ENCODE results near the gene FAM171A1.
"Not testable (repeated sequence)": the region's sequence is repeated elsewhere in the genome, so short reads cannot be mapped to it uniquely, and the experiment has no call there.

FAM171A1 gene

DNA sequence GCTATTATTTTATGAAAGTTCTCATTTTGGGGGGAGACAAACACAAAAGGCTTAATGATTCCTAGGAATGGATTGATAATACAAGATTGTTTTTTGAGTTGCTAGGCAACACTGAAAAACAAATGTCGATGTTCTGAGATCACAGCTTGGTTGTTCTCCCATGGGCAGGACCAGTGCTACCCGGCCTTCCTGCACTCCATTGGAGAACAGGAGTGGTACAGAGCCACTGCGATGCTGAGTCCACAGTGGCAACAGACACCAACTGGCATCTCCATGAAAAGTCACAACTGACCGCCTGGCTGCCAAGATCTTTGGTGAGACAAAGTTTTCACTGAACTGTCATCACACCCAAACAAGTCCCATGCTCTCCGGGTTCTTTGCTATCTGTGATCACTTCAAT lies 133.7 kb downstream of the FAM171A1 start:
- DNase-seq: peak in 1 of 3 experiments; percentile 4

GRCh38 chr10:15236340-15236739 lies 134.7 kb downstream of the FAM171A1 start:
- no peak for DNase-seq

GRCh38 chr10:15232279-15232678 lies 138.8 kb downstream of the FAM171A1 start:
- DNase-seq: no peak

GRCh38 chr10:15231426-15231825 lies 139.7 kb downstream of the FAM171A1 start:
- no peak for DNase-seq

- DNase-seq: peak in 1 of 3 experiments; percentile 2
Measured at GRCh38 chr10:15230257-15230656, 140.8 kb downstream of the FAM171A1 start.

- DNase-seq: no peak
Measured at GRCh38 chr10:15229268-15229667, 141.8 kb downstream of the FAM171A1 start.

GRCh38 chr10:15228426-15228825 lies 142.7 kb downstream of the FAM171A1 start:
- no peak for DNase-seq

- DNase-seq: no peak
Measured at GRCh38 chr10:15227611-15228372, 143.3 kb downstream of the FAM171A1 start.

GRCh38 chr10:15225511-15225910 lies 145.6 kb downstream of the FAM171A1 start:
- no peak for DNase-seq

DNA sequence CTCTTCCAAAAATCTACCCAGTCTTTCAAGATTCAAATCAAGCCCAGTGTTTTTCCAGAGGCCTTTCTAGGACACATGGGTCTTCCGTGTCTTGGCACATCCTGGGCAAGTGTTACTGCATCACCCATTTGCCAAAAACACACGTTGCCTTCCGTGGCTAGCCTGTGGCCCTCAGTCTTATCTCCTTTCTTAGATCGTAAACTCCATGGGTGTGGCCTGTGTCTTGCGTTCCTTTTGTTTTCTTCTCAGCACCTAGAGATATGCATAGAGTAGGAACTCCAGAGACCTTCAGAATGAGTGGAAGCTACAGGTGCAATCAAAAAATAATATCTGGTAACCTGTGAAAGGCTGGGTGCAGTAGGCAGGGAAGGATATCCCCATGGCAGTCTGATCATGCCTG lies 146.1 kb downstream of the FAM171A1 start:
- DNase-seq: no peak

- DNase-seq: no peak
Measured at GRCh38 chr10:15223174-15223573, 147.9 kb downstream of the FAM171A1 start.

GRCh38 chr10:15222511-15222910 lies 148.6 kb downstream of the FAM171A1 start:
- no peak for DNase-seq

- DNase-seq: no peak
Measured at GRCh38 chr10:15220445-15220844, 150.6 kb downstream of the FAM171A1 start.

DNA sequence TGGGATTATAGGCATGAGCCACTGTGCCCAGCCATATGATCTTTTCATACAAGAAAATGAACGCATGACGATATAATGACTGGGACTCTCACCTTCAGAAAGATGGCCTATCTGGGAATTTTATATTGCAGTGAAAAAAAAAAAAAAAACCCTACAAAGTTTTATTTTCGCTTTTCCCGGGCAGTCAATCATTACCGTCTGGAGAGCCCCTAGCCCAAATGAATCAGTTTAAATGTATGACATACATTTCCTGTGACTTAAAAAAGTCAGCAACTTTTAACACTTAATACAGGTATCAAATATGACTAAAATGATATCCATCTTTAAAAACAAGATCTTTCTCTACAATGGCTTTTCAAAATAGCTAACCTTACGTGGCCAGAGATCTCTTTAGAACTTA lies 154.4 kb downstream of the FAM171A1 start:
- DNase-seq: no peak

GRCh38 chr10:15214237-15214636 lies 156.9 kb downstream of the FAM171A1 start:
- DNase-seq: no peak

DNA sequence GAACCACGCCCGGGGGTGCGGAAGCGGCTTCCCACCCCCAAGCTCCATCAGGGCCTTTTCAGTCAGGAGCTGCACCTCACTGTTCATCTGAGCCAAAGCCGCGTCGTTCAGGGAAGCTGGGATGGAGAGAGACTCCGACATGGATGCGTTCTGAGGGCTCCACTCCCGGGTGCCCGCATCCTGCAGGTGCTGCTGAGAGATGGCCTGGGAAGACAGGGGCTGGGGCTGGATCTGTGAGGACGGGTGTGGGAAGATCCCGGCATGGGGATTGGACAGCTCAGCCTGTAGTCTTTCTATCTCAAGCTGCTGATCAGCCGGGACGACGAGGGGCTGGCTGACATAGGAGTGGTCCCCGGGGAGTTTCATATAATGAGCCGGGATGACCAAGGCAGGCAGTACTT lies 157.6 kb downstream of the FAM171A1 start:
- DNase-seq: no peak

GRCh38 chr10:15211464-15211979 lies 159.6 kb downstream of the FAM171A1 start:
- DNase-seq: no peak

- DNase-seq: no peak
Measured at GRCh38 chr10:15210521-15210920, 160.6 kb downstream of the FAM171A1 start.

DNA sequence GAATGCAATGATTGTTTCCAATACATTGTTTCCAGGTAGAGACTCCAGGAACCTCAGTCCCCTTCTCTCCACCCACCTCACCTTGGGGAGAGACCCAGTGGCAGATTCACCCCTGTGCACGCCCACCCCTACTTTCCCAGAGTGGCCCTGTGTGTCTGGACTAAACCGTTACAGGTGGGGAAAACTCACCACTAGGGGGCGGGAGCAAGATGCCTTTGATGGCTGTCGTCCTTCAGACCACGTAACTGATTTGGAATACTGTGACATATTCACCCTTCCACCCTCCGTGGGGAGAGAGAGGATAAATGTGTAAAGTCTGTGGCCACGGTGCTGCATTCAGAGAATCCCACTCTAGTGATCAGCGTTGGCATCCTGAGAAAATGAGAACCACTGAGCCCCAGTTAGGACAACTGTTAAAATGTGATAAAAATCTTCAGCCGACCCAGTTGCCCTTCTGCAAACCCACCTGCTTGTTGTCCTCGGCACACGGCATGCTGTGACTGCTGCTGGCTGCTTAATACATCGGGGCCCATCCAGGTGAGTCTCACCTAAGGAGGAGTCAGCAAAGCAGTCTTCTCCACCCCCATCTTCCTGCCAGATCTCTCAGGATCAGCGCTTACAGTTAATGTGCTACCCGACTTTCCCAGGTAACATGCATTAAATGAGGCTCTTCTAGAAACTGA lies 161.1 kb downstream of the FAM171A1 start:
- peak; percentile 45 to 80 (median 69) for DNase-seq

- DNase-seq: no peak
Measured at GRCh38 chr10:15208221-15208620, 162.9 kb downstream of the FAM171A1 start.

- not testable (repeated sequence) for DNase-seq
Measured at GRCh38 chr10:15207410-15207809, 163.7 kb downstream of the FAM171A1 start.

DNA sequence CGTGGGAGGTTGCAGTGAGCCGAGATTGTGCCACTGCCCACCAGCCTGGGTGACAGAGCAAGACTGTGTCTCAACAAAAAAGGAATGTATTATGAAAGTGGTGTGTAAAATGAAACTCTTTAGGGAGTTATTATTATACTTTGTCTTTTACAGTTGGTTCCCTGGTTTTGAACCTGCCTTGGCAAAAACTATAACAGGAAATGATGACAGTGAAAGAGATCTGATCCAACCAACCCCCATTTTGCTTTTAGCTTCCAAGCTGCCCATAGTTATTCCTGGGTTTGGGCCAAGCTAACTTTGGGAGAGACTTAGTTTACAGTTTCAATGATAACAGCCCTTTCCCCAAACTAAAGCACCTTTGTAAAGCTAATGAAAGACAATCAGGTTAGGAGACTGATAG lies 168.4 kb downstream of the FAM171A1 start:
- no peak for DNase-seq

- not testable (repeated sequence) for DNase-seq
Measured at GRCh38 chr10:15202301-15202621, 168.8 kb downstream of the FAM171A1 start.

- no peak for DNase-seq
Measured at GRCh38 chr10:15201589-15202300, 169.3 kb downstream of the FAM171A1 start.

All from NCI-H1417 (cell line).